PFSK-1 (cell line): ENCODE measurements around the gene AHDC1.

ENCODE experiments used
- FOXP2 ChIP-seq: optimal IDR thresholded peaks from 2 replicates; pipeline ENCODE3; 2011; ENCODE audit warnings: borderline replicate concordance, control low read depth, inconsistent platforms; ENCODE audit not compliant: insufficient read depth; ENCODE audit errors: extremely low read length, extremely low read depth
- POLR2AphosphoS5 ChIP-seq: IDR thresholded peaks from 2 replicates; pipeline ENCODE4 v1.6.1; 2012; ENCODE audit warnings: low read depth, mild to moderate bottlenecking, control low read depth, low read length, moderate library complexity
- REST ChIP-seq, 2 experiments: IDR thresholded peaks; 2 replicates each; pipeline versions ENCODE4 v1.6.1 to v1.8.0; 2011 to 2012; ENCODE audit warnings: low read depth in 2 of 2, low read length in 2 of 2, control low read depth in 1 of 2, inconsistent platforms in 1 of 2, mild to moderate bottlenecking in 1 of 2, moderate library complexity in 1 of 2; ENCODE audit not compliant: insufficient read depth in 1 of 2
- SIN3A ChIP-seq: IDR thresholded peaks from 2 replicates; pipeline ENCODE4 v1.6.1; 2012; ENCODE audit warnings: mild to moderate bottlenecking, low read length, moderate library complexity, borderline replicate concordance; ENCODE audit not compliant: insufficient read depth
- TAF1 ChIP-seq: IDR thresholded peaks from 2 replicates; pipeline ENCODE4 v1.6.1; 2012; ENCODE audit warnings: low read length, control low read depth, borderline replicate concordance; ENCODE audit not compliant: insufficient read depth

AHDC1 gene

GRCh38 chr1:27611450-27611849 lies 7.5 kb upstream of the AHDC1 start:
- no peak for TF ChIP-seq FOXP2

GRCh38 chr1:27609618-27610240 lies 5.8 kb upstream of the AHDC1 start:
- TF ChIP-seq FOXP2 (no peak), REST (IDR thresholded peaks at IDR 0.05; ENCODE audit: insufficient read depth in 1 of 2, low read depth in 2 of 2, low read length in 2 of 2) (no peak), TAF1 (no peak), SIN3A (no peak), POLR2AphosphoS5 (no peak)

- TF ChIP-seq SIN3A (no peak), REST (IDR thresholded peaks at IDR 0.05; ENCODE audit: insufficient read depth in 1 of 2, low read depth in 2 of 2, low read length in 2 of 2) (no peak), FOXP2 (no peak), TAF1 (no peak), POLR2AphosphoS5 (no peak)
Measured at GRCh38 chr1:27609210-27609555, 5.2 kb upstream of the AHDC1 start.

GRCh38 chr1:27607239-27607804 lies 3.4 kb upstream of the AHDC1 start:
- TF ChIP-seq TAF1: no peak
- TF ChIP-seq SIN3A: no peak
- no peak for TF ChIP-seq REST (IDR thresholded peaks at IDR 0.05; ENCODE audit: insufficient read depth in 1 of 2, low read depth in 2 of 2, low read length in 2 of 2)
- TF ChIP-seq POLR2AphosphoS5: no peak
- TF ChIP-seq FOXP2: no peak

- TF ChIP-seq FOXP2: no peak
- no peak for TF ChIP-seq TAF1
- no peak for TF ChIP-seq POLR2AphosphoS5
- TF ChIP-seq SIN3A: no peak
- TF ChIP-seq REST (IDR thresholded peaks at IDR 0.05; ENCODE audit: insufficient read depth in 1 of 2, low read depth in 2 of 2, low read length in 2 of 2): no peak
Measured at GRCh38 chr1:27606708-27607238, 2.8 kb upstream of the AHDC1 start.
